Astrocyte (in vitro differentiated cells and primary cell): Measurements from ENCODE around the gene VWC2. TPM values are rescaled to one million over a fixed set of nuclear protein-coding genes. Genes with fewer than 3 reads are reported as not detected.

ENCODE experiments used
- DNase-seq: peaks from one replicate; pipeline ENCODE4 v3.0.0-alpha.2; 2010; ENCODE audit warnings: low read depth
- FAIRE-seq: peaks from 2 replicates; lab custom pipeline; 2011; peaks lifted over from hg19 to GRCh38; lab: Jason Lieb, UNC
- H2AFZ ChIP-seq: 2 replicates; pipeline ENCODE4 v1.6.0; 2012; ENCODE audit warnings: low read depth, low read length, inconsistent platforms
- H3K27ac ChIP-seq: 2 replicates; pipeline ENCODE4 v1.5.1; 2011; ENCODE audit warnings: low read depth, low read length, inconsistent platforms
- H3K27me3 ChIP-seq: 2 replicates; pipeline ENCODE4 v1.6.0; 2011; ENCODE audit warnings: low read length, inconsistent platforms; ENCODE audit not compliant: insufficient read depth
- H3K36me3 ChIP-seq: 2 replicates; pipeline ENCODE4 v1.5.1; 2011; ENCODE audit warnings: low read length, inconsistent platforms; ENCODE audit not compliant: insufficient read depth
- H3K4me1 ChIP-seq: 2 replicates; pipeline ENCODE4 v1.5.1; 2011; ENCODE audit warnings: low read length, inconsistent platforms; ENCODE audit not compliant: insufficient read depth
- H3K4me2 ChIP-seq: 2 replicates; pipeline ENCODE4 v1.6.0; 2012; ENCODE audit warnings: low read length, inconsistent platforms
- H3K4me3 ChIP-seq: 2 replicates; pipeline ENCODE4 v1.5.1; 2011; ENCODE audit warnings: low read depth, mild to moderate bottlenecking, low read length, inconsistent platforms; ENCODE audit not compliant: insufficient read depth
- H3K79me2 ChIP-seq: 2 replicates; pipeline ENCODE4 v1.6.0; 2012; ENCODE audit warnings: mild to moderate bottlenecking, low read length, inconsistent platforms; ENCODE audit not compliant: insufficient read depth
- H3K9ac ChIP-seq: 2 replicates; pipeline ENCODE4 v1.6.0; 2012; ENCODE audit warnings: mild to moderate bottlenecking, low read length, inconsistent platforms
- H3K9me3 ChIP-seq: 2 replicates; pipeline ENCODE4 v1.5.1; 2012; ENCODE audit warnings: low read depth, mild to moderate bottlenecking, low read length, inconsistent platforms; ENCODE audit not compliant: insufficient read depth
- H4K20me1 ChIP-seq: 2 replicates; pipeline ENCODE4 v1.6.0; 2012; ENCODE audit warnings: low read length, inconsistent platforms; ENCODE audit not compliant: insufficient read depth
- H3K27ac Mint-ChIP-seq: one replicate; pipeline ENCODE4 v1.8.0; 2021; ENCODE audit warnings: mild to moderate bottlenecking, mixed read lengths; ENCODE audit not compliant: unreplicated experiment
- H3K27me3 Mint-ChIP-seq: one replicate; pipeline ENCODE4 v1.8.0; 2021; ENCODE audit warnings: low read depth, mixed read lengths; ENCODE audit not compliant: unreplicated experiment
- H3K36me3 Mint-ChIP-seq: one replicate; pipeline ENCODE4 v1.8.0; 2021; ENCODE audit warnings: low read depth, mixed read lengths; ENCODE audit not compliant: unreplicated experiment
- H3K4me1 Mint-ChIP-seq: one replicate; pipeline ENCODE4 v1.8.0; 2021; ENCODE audit warnings: low read depth, mixed read lengths; ENCODE audit not compliant: unreplicated experiment
- H3K4me3 Mint-ChIP-seq: one replicate; pipeline ENCODE4 v1.8.0; 2021; ENCODE audit warnings: mild to moderate bottlenecking, moderate library complexity, mixed read lengths; ENCODE audit not compliant: unreplicated experiment
- H3K9me3 Mint-ChIP-seq: one replicate; pipeline ENCODE4 v1.8.0; 2021; ENCODE audit warnings: mild to moderate bottlenecking, mixed read lengths; ENCODE audit not compliant: unreplicated experiment
- CTCF ChIP-seq: IDR thresholded peaks from 2 replicates; pipeline ENCODE4 v1.5.1; 2011; ENCODE audit warnings: low read depth, mild to moderate bottlenecking, inconsistent platforms, low read length, moderate library complexity; ENCODE audit not compliant: insufficient read depth
- EZH2 ChIP-seq: IDR thresholded peaks from 2 replicates; pipeline ENCODE4 v1.6.1; 2012; ENCODE audit warnings: mild to moderate bottlenecking, low read length, inconsistent platforms; ENCODE audit not compliant: insufficient read depth
- total RNA-seq: library from RNA; stranded (reverse); gene quantifications from 2 replicates; pipeline ENCODE4 v1.2.1, GENCODE V29; 2021

VWC2 gene
- total RNA-seq, 1 donor from 2014 or later, result not detected

- Histone ChIP-seq H3K36me3 (no peaks in the 10 kb centered on the region), H3K9ac (no peak overlapping the region), H3K4me3 (no peak overlapping the region), H3K4me1 (no peaks in the 10 kb centered on the region), H2AFZ (no peak overlapping the region), H3K9me3 (no peaks in the 10 kb centered on the region), H3K27ac (no peak overlapping the region), H3K4me2 (no peak overlapping the region), H3K79me2 (no peaks in the 10 kb centered on the region), H4K20me1 (no peaks in the 10 kb centered on the region), H3K27me3 (peaks cover 17% of the 10 kb centered on the region)
- TF ChIP-seq CTCF, result no peak
- no peak for TF ChIP-seq EZH2
- no peak for DNase-seq
- H3K9me3 Mint-ChIP-seq, result no peaks in the 10 kb centered on the region
- H3K27me3 Mint-ChIP-seq, result peaks cover 30% of the 10 kb centered on the region
- H3K27ac Mint-ChIP-seq, result no peak overlapping the region
- no peaks in the 10 kb centered on the region for H3K36me3 Mint-ChIP-seq
- no peak overlapping the region for H3K4me3 Mint-ChIP-seq
- no peak for FAIRE-seq
- H3K4me1 Mint-ChIP-seq, result peaks cover 5% of the 10 kb centered on the region
Observed at GRCh38 chr7:49778731-49779270, 5.4 kb downstream of the VWC2 start.

- peaks cover 13% of the 10 kb centered on the region for H3K27me3 ChIP-seq
- H4K20me1 ChIP-seq, result no peaks in the 10 kb centered on the region
- Mint-ChIP-seq H3K4me3 (no peak overlapping the region), H3K27ac (no peak overlapping the region), H3K4me1 (peaks cover 3% of the 10 kb centered on the region), H3K9me3 (no peaks in the 10 kb centered on the region), H3K27me3 (peaks cover 29% of the 10 kb centered on the region), H3K36me3 (no peaks in the 10 kb centered on the region)
- H3K27ac ChIP-seq, result no peak overlapping the region
- H3K9ac ChIP-seq, result no peak overlapping the region
- no peak overlapping the region for H3K4me3 ChIP-seq
- DNase-seq (no peak), FAIRE-seq (no peak)
- TF ChIP-seq CTCF (no peak), EZH2 (no peak)
- no peaks in the 10 kb centered on the region for H3K36me3 ChIP-seq
- H3K4me1 ChIP-seq, result no peaks in the 10 kb centered on the region
- no peaks in the 10 kb centered on the region for H3K9me3 ChIP-seq
- no peak overlapping the region for H3K4me2 ChIP-seq
- H2AFZ ChIP-seq, result no peak overlapping the region
- H3K79me2 ChIP-seq, result no peaks in the 10 kb centered on the region
Observed at GRCh38 chr7:49780953-49781352, 7.5 kb downstream of the VWC2 start.

GRCh38 chr7:49781996-49782395, 8.6 kb downstream of the VWC2 start:
- Histone ChIP-seq H3K36me3 (no peaks in the 10 kb centered on the region), H3K4me3 (no peak overlapping the region), H2AFZ (no peak overlapping the region), H3K9me3 (no peaks in the 10 kb centered on the region), H3K9ac (no peak overlapping the region), H3K79me2 (no peaks in the 10 kb centered on the region), H4K20me1 (no peaks in the 10 kb centered on the region), H3K27me3 (peaks cover 3% of the 10 kb centered on the region), H3K4me1 (no peaks in the 10 kb centered on the region), H3K27ac (no peak overlapping the region), H3K4me2 (no peak overlapping the region)
- no peak for TF ChIP-seq EZH2
- no peak for TF ChIP-seq CTCF
- H3K27me3 Mint-ChIP-seq, result peaks cover 19% of the 10 kb centered on the region
- no peaks in the 10 kb centered on the region for H3K9me3 Mint-ChIP-seq
- no peaks in the 10 kb centered on the region for H3K36me3 Mint-ChIP-seq
- FAIRE-seq, result no peak
- no peak for DNase-seq
- H3K27ac Mint-ChIP-seq, result no peak overlapping the region
- no peak overlapping the region for H3K4me3 Mint-ChIP-seq
- H3K4me1 Mint-ChIP-seq, result peaks cover 3% of the 10 kb centered on the region
